Spleen (tissue), 7 donors: ENCODE measurements around the gene ODAD4.

Experiments used
- POLR2A ChIP-seq, 3 donors: fragments of 450-650 bp; IDR thresholded peaks; one replicate each; pipeline ENCODE4 v1.5.1; 2017; ENCODE audit warnings: antibody characterized with exemption in 3 of 3, mild to moderate bottlenecking in 1 of 3
- TF ChIP-seq, protein P1 (sequence below), 11 experiments: fragments of 200-600 bp in 7 of 11; fragments of 450-650 bp in 4 of 11; sonication (generic) in 4 of 11; IDR thresholded peaks in 8 of 11; conservative IDR thresholded peaks in 3 of 11; 1 replicate in 7 of 11; 2 replicates in 4 of 11; pipeline versions ENCODE4 v1.4.0 to v1.8.0; 2016 to 2021; ENCODE audit warnings: antibody characterized with exemption in 11 of 11, inconsistent platforms in 4 of 11, mild to moderate bottlenecking in 1 of 11
- donor health status: DM: no; HTN: no; CAD: no; lungs with moderate emphysema.
- donor health status: DM: no; HTN: no; CAD: no.
- donor health status: DM: no; HTN: no; CAD: no.

DNA sequence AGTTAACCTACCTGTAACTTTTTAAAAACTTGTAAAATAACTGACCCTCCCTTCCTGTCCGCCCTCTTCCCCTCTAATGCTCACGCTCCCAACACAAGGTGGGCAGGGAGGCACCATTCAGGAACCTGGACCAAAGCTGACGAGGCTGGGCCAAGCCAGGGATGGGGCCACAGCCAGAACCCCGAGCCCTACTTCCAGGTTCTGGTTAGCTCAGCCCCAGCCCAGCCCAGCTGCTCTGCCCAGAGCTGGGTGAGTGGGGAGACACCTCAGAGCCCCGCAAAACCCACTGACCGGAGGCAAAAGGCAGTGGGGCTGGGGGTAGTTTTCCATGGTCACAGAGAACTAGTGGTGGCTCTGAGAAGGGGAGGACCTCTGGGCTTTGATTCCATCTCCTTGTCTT is 43.6 kb downstream of the ODAD4 start:
- TF ChIP-seq, protein P1, sequence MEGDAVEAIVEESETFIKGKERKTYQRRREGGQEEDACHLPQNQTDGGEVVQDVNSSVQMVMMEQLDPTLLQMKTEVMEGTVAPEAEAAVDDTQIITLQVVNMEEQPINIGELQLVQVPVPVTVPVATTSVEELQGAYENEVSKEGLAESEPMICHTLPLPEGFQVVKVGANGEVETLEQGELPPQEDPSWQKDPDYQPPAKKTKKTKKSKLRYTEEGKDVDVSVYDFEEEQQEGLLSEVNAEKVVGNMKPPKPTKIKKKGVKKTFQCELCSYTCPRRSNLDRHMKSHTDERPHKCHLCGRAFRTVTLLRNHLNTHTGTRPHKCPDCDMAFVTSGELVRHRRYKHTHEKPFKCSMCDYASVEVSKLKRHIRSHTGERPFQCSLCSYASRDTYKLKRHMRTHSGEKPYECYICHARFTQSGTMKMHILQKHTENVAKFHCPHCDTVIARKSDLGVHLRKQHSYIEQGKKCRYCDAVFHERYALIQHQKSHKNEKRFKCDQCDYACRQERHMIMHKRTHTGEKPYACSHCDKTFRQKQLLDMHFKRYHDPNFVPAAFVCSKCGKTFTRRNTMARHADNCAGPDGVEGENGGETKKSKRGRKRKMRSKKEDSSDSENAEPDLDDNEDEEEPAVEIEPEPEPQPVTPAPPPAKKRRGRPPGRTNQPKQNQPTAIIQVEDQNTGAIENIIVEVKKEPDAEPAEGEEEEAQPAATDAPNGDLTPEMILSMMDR (IDR thresholded peaks at IDR 0.05 in 8 of 11, conservative IDR thresholded peaks at IDR 0.05 in 3 of 11): no peak
- TF ChIP-seq POLR2A (IDR thresholded peaks at IDR 0.05): no peak
